Vagina (tissue), 2 donors: ENCODE data around the gene ECT2. TPM values are rescaled to one million over a fixed set of nuclear protein-coding genes. Genes with fewer than 3 reads are reported as not detected.

ENCODE experiments used
- DNase-seq, 2 donors: peaks; one replicate each; pipeline ENCODE4 v3.0.0-alpha.2; 2017; ENCODE audit errors: extremely low spot score in 2 of 2
- H3K27ac ChIP-seq: fragments of 200-600 bp; sonication (generic); one replicate; pipeline ENCODE4 v1.5.1; 2019
- H3K27me3 ChIP-seq: fragments of 200-600 bp; sonication (generic); one replicate; pipeline ENCODE4 v1.5.1; 2019
- H3K36me3 ChIP-seq, 2 donors: fragments of 200-600 bp; sonication (generic); one replicate each; pipeline ENCODE4 v1.5.1; 2017 to 2019
- H3K4me1 ChIP-seq: fragments of 200-600 bp; sonication (generic); one replicate; pipeline ENCODE4 v1.5.1; 2019
- H3K4me3 ChIP-seq, 2 donors: fragments of 200-600 bp; sonication (generic); 1 replicate in 1 of 2; 2 replicates in 1 of 2; pipeline ENCODE4 v1.5.1; 2016 to 2019
- H3K9me3 ChIP-seq: fragments of 200-600 bp; sonication (generic); one replicate; pipeline ENCODE4 v1.5.1; 2019
- CTCF ChIP-seq, 3 experiments: fragments of 450-650 bp in 2 of 3; fragments of 200-600 bp in 1 of 3; sonication (generic) in 1 of 3; IDR thresholded peaks; one replicate each; pipeline ENCODE4 v1.5.1; 2017 to 2019; ENCODE audit warnings: antibody characterized with exemption in 3 of 3, mild to moderate bottlenecking in 2 of 3, moderate library complexity in 2 of 3
- POLR2A ChIP-seq, 2 donors: fragments of 450-650 bp; IDR thresholded peaks; one replicate each; pipeline ENCODE4 v1.6.1; 2017; ENCODE audit warnings: antibody characterized with exemption in 2 of 2, mild to moderate bottlenecking in 2 of 2, moderate library complexity in 2 of 2
- POLR2AphosphoS5 ChIP-seq, 2 donors: sonication (generic); formaldehyde crosslinking; IDR thresholded peaks; one replicate each; pipeline ENCODE4 v1.9.0; 2017; ENCODE audit warnings: antibody characterized with exemption in 2 of 2, mild to moderate bottlenecking in 2 of 2, low read depth in 1 of 2; ENCODE audit not compliant: insufficient read depth in 1 of 2
- intact Hi-C: fragments of 100-400 bp; cut with DNase I; formaldehyde crosslinking; loops from one replicate; pipeline ENCODE4 v1.15.1; 2023
- total RNA-seq: library from RNA; depleted of rRNA; stranded (reverse); fragments of >200 nt; gene quantifications from one replicate; pipeline ENCODE4 v1.2.3, GENCODE V29; 2016

ECT2 gene
- total RNA-seq, 1 donor from 2014 or later = 6.4 TPM

GRCh38 chr3:172813462-172813861 lies 62.9 kb downstream of the ECT2 start:
- intact Hi-C loops = no loop called here

GRCh38 chr3:172814738-172815137 lies 64.2 kb downstream of the ECT2 start:
- no peak for TF ChIP-seq POLR2A (IDR thresholded peaks at IDR 0.05)
- Histone ChIP-seq H3K27ac (no peak overlapping the region), H3K4me3 (no peak overlapping the region), H3K9me3 (no peaks in the 10 kb centered on the region), H3K4me1 (no peaks in the 10 kb centered on the region), H3K36me3 (no peaks in the 10 kb centered on the region), H3K27me3 (no peaks in the 10 kb centered on the region)
- intact Hi-C loops = no loop called here
- DNase-seq = no peak

More at GRCh38 chr3:172813462-172813861, 62.9 kb downstream of the ECT2 start:
- TF ChIP-seq POLR2AphosphoS5 (IDR thresholded peaks at IDR 0.05; ENCODE audit: insufficient read depth in 1 of 2, low read depth in 1 of 2) (no peak), POLR2A (IDR thresholded peaks at IDR 0.05) (no peak), CTCF (IDR thresholded peaks at IDR 0.05) (no peak)
- Histone ChIP-seq H3K4me1 (no peaks in the 10 kb centered on the region), H3K4me3 (no peak overlapping the region), H3K9me3 (no peaks in the 10 kb centered on the region), H3K27me3 (no peaks in the 10 kb centered on the region), H3K27ac (no peak overlapping the region), H3K36me3 (no peaks in the 10 kb centered on the region)
- DNase-seq = no peak

GRCh38 chr3:172815857-172816256 lies 65.3 kb downstream of the ECT2 start:
- intact Hi-C loops = no loop called here
- Histone ChIP-seq H3K36me3 (no peaks in the 10 kb centered on the region), H3K27ac (no peak overlapping the region), H3K4me3 (no peak overlapping the region), H3K4me1 (no peaks in the 10 kb centered on the region), H3K27me3 (no peaks in the 10 kb centered on the region), H3K9me3 (no peaks in the 10 kb centered on the region)
- TF ChIP-seq POLR2A (IDR thresholded peaks at IDR 0.05) (no peak), POLR2AphosphoS5 (IDR thresholded peaks at IDR 0.05; ENCODE audit: insufficient read depth in 1 of 2, low read depth in 1 of 2) (no peak), CTCF (IDR thresholded peaks at IDR 0.05) (no peak)
- DNase-seq = no peak

- no peaks in the 10 kb centered on the region for H3K27me3 ChIP-seq
- no peak for TF ChIP-seq POLR2AphosphoS5 (IDR thresholded peaks at IDR 0.05; ENCODE audit: insufficient read depth in 1 of 2, low read depth in 1 of 2)
- no peak for TF ChIP-seq CTCF (IDR thresholded peaks at IDR 0.05)
- TF ChIP-seq POLR2A (IDR thresholded peaks at IDR 0.05) = no peak
- H3K4me3 ChIP-seq = no peak overlapping the region
- no peaks in the 10 kb centered on the region for H3K4me1 ChIP-seq
- H3K9me3 ChIP-seq = no peaks in the 10 kb centered on the region
- no peaks in the 10 kb centered on the region for H3K36me3 ChIP-seq
- intact Hi-C loops = no loop called here
- DNase-seq = no peak
- no peak overlapping the region for H3K27ac ChIP-seq
Observed at GRCh38 chr3:172816281-172816680, 65.8 kb downstream of the ECT2 start.

GRCh38 chr3:172816968-172817367 lies 66.4 kb downstream of the ECT2 start:
- Histone ChIP-seq H3K36me3 (no peaks in the 10 kb centered on the region), H3K4me3 (no peak overlapping the region), H3K27ac (no peak overlapping the region), H3K4me1 (no peaks in the 10 kb centered on the region), H3K27me3 (no peaks in the 10 kb centered on the region), H3K9me3 (no peaks in the 10 kb centered on the region)
- intact Hi-C loops = no loop called here
- no peak for DNase-seq
- TF ChIP-seq CTCF (IDR thresholded peaks at IDR 0.05) (no peak), POLR2A (IDR thresholded peaks at IDR 0.05) (no peak), POLR2AphosphoS5 (IDR thresholded peaks at IDR 0.05; ENCODE audit: insufficient read depth in 1 of 2, low read depth in 1 of 2) (no peak)

- H3K4me1 ChIP-seq = no peaks in the 10 kb centered on the region
- intact Hi-C loops = no loop called here
- DNase-seq = no peak
- no peak overlapping the region for H3K27ac ChIP-seq
- TF ChIP-seq POLR2A (IDR thresholded peaks at IDR 0.05) = no peak
- TF ChIP-seq CTCF (IDR thresholded peaks at IDR 0.05) = no peak
- no peak for TF ChIP-seq POLR2AphosphoS5 (IDR thresholded peaks at IDR 0.05; ENCODE audit: insufficient read depth in 1 of 2, low read depth in 1 of 2)
- H3K36me3 ChIP-seq = no peaks in the 10 kb centered on the region
- H3K9me3 ChIP-seq = no peaks in the 10 kb centered on the region
- no peak overlapping the region for H3K4me3 ChIP-seq
- no peaks in the 10 kb centered on the region for H3K27me3 ChIP-seq
Observed at GRCh38 chr3:172820492-172820891, 70.0 kb downstream of the ECT2 start.
